HL-60 (cell line): ENCODE results near the gene DDAH1.

Experiments
- GABPA ChIP-seq: IDR thresholded peaks from 2 replicates; pipeline ENCODE4 v1.6.1; 2012; ENCODE audit warnings: low read depth
- POLR2AphosphoS5 ChIP-seq: IDR thresholded peaks from 2 replicates; pipeline ENCODE4 v1.6.1; 2012; ENCODE audit warnings: low read depth
- SPI1 ChIP-seq: IDR thresholded peaks from 2 replicates; pipeline ENCODE4 v1.6.1; 2012; ENCODE audit warnings: low read depth, mild to moderate bottlenecking, borderline replicate concordance
- TF ChIP-seq, protein P1 (sequence below): IDR thresholded peaks from one replicate; pipeline ENCODE4 v1.5.1; 2011; ENCODE audit warnings: low read length, control low read depth, inconsistent platforms; ENCODE audit not compliant: insufficient read depth
- TF ChIP-seq, protein P2 (sequence below): IDR thresholded peaks from 2 replicates; pipeline ENCODE4 v1.6.1; 2012; ENCODE audit warnings: low read depth; ENCODE audit not compliant: insufficient replicate concordance

DNA sequence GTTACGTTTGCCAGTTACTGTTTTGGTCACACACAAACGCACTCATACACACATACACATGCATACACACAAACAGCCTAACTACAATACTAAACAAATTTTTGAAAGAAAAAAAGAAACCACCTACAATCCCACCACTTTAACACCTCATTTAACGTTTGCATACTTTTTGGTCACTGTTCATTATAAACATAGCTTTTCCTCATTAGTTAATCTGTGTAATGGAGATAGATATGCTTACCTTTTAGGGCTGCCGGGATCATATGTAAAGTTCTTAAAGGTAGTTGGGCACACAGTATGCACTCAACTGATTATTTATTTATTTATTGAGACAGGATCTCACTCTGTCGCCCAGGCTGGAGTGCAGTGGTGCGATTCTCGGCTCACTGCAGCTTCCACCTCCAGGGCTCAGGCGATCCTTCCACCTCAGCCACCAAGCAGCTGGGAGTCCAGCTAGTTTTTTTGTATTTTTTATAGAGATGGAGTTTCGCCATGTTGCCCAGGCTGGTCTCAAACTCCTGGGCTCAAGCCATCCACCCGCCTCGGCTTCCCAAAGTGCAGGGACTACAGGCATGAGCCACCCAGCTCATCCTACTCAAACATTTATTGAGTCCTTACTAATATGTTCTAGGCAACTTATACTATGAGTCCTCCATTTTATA lies 187.8 kb downstream of the DDAH1 start:
- TF ChIP-seq, protein P1, sequence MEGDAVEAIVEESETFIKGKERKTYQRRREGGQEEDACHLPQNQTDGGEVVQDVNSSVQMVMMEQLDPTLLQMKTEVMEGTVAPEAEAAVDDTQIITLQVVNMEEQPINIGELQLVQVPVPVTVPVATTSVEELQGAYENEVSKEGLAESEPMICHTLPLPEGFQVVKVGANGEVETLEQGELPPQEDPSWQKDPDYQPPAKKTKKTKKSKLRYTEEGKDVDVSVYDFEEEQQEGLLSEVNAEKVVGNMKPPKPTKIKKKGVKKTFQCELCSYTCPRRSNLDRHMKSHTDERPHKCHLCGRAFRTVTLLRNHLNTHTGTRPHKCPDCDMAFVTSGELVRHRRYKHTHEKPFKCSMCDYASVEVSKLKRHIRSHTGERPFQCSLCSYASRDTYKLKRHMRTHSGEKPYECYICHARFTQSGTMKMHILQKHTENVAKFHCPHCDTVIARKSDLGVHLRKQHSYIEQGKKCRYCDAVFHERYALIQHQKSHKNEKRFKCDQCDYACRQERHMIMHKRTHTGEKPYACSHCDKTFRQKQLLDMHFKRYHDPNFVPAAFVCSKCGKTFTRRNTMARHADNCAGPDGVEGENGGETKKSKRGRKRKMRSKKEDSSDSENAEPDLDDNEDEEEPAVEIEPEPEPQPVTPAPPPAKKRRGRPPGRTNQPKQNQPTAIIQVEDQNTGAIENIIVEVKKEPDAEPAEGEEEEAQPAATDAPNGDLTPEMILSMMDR = no peak
- TF ChIP-seq, protein P2, sequence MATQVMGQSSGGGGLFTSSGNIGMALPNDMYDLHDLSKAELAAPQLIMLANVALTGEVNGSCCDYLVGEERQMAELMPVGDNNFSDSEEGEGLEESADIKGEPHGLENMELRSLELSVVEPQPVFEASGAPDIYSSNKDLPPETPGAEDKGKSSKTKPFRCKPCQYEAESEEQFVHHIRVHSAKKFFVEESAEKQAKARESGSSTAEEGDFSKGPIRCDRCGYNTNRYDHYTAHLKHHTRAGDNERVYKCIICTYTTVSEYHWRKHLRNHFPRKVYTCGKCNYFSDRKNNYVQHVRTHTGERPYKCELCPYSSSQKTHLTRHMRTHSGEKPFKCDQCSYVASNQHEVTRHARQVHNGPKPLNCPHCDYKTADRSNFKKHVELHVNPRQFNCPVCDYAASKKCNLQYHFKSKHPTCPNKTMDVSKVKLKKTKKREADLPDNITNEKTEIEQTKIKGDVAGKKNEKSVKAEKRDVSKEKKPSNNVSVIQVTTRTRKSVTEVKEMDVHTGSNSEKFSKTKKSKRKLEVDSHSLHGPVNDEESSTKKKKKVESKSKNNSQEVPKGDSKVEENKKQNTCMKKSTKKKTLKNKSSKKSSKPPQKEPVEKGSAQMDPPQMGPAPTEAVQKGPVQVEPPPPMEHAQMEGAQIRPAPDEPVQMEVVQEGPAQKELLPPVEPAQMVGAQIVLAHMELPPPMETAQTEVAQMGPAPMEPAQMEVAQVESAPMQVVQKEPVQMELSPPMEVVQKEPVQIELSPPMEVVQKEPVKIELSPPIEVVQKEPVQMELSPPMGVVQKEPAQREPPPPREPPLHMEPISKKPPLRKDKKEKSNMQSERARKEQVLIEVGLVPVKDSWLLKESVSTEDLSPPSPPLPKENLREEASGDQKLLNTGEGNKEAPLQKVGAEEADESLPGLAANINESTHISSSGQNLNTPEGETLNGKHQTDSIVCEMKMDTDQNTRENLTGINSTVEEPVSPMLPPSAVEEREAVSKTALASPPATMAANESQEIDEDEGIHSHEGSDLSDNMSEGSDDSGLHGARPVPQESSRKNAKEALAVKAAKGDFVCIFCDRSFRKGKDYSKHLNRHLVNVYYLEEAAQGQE = no peak
- TF ChIP-seq SPI1 = no peak
- no peak for TF ChIP-seq POLR2AphosphoS5
- no peak for TF ChIP-seq GABPA
